Keratinocyte (primary cell): ENCODE results near the gene FBXL13.

Experiments used
- CTCF ChIP-seq, 3 experiments: IDR thresholded peaks in 1 of 3; conservative IDR thresholded peaks in 1 of 3; optimal IDR thresholded peaks in 1 of 3; 2 replicates in 2 of 3; 3 replicates in 1 of 3; pipeline versions ENCODE3 to v1.5.1; 2011; ENCODE audit warnings: low read length in 3 of 3, mild to moderate bottlenecking in 3 of 3, moderate library complexity in 2 of 3, control low read depth in 1 of 3, inconsistent platforms in 1 of 3; ENCODE audit not compliant: insufficient read depth in 2 of 3; ENCODE audit errors: extremely low read depth in 1 of 3
- EZH2 ChIP-seq: IDR thresholded peaks from one replicate; pipeline ENCODE4 v1.6.1; 2012; ENCODE audit warnings: inconsistent platforms, mild to moderate bottlenecking, low read length, moderate library complexity

DNA sequence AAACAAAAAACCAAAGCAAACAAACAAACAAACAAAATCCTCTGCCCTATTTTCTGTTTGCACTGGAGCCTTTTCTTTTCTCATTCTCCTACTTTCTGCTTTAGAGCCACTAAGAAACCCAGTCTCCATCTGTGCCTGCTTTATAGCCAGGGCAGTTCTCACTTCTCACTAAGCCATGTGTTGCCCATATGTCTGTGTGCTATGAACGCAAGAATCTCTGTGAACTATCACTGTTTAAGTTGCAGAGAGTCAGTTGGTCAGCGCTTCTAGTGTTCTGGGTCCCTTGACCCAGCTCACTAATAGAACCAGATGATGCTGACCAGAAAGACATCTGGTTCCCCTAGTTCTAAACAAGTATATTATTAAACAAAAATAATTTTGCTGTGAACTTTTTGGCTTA, 244.4 kb downstream of the FBXL13 start:
- TF ChIP-seq CTCF (optimal IDR thresholded peaks at IDR 0.05 in 1 of 3, IDR thresholded peaks at IDR 0.05 in 1 of 3, conservative IDR thresholded peaks at IDR 0.05 in 1 of 3; ENCODE audit: extremely low read depth in 1 of 3, insufficient read depth in 2 of 3, low read length in 3 of 3): no peak
- no peak for TF ChIP-seq EZH2
